Fibroblast of pulmonary artery (primary cell): ENCODE results near the gene ESPN.

Experiments
- DNase-seq: peaks from one replicate; pipeline ENCODE4 v3.0.0-alpha.2; 2010; ENCODE audit warnings: low read depth
- H3K4me3 ChIP-seq: replicated peaks from 2 replicates; pipeline ENCODE4 v1.5.1; 2011; ENCODE audit warnings: low read depth, mild to moderate bottlenecking, control low read depth, low read length, moderate library complexity
- TF ChIP-seq, protein P1 (sequence below): IDR thresholded peaks from 2 replicates; pipeline ENCODE4 v1.5.1; 2011; ENCODE audit warnings: mild to moderate bottlenecking, control low read depth, low read length, inconsistent platforms; ENCODE audit errors: missing control alignments

Gene ESPN

DNA sequence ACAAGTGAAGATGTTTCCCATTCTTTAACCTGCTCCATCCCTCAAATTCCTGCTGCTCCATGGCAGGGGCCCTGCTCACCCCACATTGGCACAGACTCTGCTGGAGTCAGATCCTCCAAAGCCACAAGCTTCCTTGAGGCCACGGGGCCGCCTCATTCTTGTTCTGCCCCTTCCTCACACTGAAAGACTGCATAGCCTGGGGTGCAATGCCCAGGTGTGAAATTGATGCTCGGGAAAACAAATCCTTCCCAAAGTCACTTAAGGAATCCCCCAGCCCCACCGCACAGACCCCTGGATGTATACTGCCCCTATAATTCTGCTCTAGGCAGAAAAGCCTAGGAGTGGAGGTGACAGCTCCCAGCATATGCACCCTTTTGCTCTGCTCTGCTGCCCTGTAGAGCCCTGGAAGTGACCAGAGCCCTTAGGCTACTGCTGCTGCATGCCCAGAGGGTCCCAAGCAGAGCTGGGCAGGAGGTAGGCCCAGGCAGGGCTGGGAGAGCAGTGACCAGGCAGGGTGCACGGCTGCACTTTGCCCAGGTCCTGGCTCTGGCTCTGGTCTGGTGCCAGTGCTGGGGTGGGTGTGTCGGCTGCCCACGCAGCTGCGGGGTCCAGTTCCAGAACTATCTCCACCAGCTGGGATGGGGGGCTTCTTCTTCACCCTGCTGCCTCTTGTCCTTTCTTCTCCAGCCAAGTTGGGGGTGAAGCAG lies 6.5 kb upstream of the ESPN start:
- no peak for DNase-seq
- TF ChIP-seq, protein P1, sequence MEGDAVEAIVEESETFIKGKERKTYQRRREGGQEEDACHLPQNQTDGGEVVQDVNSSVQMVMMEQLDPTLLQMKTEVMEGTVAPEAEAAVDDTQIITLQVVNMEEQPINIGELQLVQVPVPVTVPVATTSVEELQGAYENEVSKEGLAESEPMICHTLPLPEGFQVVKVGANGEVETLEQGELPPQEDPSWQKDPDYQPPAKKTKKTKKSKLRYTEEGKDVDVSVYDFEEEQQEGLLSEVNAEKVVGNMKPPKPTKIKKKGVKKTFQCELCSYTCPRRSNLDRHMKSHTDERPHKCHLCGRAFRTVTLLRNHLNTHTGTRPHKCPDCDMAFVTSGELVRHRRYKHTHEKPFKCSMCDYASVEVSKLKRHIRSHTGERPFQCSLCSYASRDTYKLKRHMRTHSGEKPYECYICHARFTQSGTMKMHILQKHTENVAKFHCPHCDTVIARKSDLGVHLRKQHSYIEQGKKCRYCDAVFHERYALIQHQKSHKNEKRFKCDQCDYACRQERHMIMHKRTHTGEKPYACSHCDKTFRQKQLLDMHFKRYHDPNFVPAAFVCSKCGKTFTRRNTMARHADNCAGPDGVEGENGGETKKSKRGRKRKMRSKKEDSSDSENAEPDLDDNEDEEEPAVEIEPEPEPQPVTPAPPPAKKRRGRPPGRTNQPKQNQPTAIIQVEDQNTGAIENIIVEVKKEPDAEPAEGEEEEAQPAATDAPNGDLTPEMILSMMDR = no peak
- no peak overlapping the region for H3K4me3 ChIP-seq

DNA sequence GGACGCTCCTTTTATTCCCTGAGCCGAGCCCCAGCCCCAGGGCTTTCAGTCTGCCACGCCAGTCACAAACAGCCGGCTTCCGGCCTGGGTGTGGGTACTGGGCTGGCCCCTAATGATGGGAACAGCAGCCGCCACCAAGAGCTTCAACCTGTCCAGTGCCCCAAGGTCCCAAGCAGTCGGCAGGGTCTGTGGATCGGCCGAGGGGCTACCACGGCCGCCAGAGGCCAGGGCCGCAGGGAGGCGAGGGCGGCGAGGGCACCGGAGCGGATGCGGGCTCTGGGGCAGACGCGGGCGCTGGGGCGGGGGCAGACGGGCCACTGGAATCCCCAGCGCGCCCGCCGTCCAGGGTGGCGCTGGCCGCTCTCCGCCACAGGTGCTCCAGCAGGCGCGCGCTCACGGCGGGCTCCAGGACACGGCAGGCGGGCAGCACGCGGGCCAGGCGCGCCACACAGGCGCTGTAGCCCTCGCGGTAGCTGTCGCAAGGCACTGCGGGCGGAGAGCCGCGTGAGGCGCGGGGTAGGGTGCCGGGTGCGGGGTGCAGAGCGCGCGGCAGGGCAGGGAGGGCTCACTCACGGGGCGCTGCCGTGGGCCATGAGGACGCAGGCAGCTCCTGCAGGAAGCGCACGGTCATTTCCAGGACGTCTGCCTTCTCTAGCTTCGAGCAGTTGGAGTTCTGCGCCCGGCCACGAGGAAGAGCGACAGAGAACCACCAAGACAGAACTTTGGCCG lies 5.7 kb upstream of the ESPN start:
- no peak for DNase-seq
- TF ChIP-seq, protein P1 = no peak
- no peak overlapping the region for H3K4me3 ChIP-seq

DNA sequence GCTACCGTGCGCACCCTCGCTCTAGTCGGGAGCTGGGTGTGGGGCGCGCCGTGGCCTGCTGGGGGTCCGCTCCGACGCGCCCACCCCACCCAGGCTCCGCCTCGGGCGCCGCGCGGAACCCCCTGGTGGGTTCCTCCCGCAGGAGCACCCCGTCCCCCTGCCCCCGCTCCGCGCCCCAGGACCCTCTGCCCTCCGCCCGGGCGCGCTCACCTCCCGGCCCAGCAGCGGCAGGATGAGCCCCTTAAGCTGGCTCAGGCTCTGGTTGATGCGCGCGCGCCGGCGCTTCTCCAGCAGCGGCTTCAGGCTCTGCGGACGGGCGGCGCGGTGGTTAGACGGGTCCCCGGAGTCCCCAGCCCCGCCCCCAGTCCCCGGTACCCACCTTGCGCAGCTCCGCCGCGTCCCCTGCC lies 5.2 kb upstream of the ESPN start:
- no peak for DNase-seq
- H3K4me3 ChIP-seq = peak overlapping the region; percentile 12
- TF ChIP-seq, protein P1 = no peak

DNA sequence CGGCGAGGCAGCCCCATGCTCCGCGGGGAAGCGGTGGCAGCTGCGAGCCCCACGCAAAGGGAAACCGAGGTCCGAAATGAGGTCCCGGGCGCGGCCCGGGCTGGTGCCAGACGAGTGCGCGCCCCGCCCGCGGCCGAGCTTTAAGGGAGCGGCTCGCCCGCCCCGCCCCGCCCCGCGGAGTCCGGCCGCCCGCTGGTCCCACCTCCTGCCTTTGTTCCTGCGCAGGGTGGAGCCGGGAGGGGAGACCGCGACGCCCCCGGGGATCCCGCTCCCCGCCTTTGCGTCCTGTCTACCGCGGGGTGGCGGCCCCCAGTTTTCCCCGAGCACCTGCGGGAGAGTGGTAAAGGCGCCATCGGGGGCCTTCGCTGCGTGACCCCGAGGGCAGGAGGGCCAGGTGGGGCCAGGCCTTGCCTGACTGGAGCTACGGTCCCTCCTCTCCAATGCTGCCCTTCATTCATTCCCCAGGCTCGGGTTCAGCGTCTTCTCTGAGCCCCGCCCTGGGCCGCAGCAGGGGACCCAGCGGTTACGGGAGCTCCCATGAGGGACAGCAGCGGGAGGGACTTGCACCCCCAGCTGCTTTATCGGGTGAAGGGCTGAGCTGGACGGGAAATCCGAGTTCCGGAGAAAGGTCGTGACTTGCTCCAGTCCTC lies 4.6 kb upstream of the ESPN start, which contains the start of gene HES2:
Gene HES2 (minus strand): TSS at position 116 of the 650 bp plus-strand sequence. CDS start 99 bp downstream, at position 17.
- peak within 1 kb of the TSS; percentile 12 for H3K4me3 ChIP-seq
- TF ChIP-seq, protein P1 = no peak
- no peak for DNase-seq

DNA sequence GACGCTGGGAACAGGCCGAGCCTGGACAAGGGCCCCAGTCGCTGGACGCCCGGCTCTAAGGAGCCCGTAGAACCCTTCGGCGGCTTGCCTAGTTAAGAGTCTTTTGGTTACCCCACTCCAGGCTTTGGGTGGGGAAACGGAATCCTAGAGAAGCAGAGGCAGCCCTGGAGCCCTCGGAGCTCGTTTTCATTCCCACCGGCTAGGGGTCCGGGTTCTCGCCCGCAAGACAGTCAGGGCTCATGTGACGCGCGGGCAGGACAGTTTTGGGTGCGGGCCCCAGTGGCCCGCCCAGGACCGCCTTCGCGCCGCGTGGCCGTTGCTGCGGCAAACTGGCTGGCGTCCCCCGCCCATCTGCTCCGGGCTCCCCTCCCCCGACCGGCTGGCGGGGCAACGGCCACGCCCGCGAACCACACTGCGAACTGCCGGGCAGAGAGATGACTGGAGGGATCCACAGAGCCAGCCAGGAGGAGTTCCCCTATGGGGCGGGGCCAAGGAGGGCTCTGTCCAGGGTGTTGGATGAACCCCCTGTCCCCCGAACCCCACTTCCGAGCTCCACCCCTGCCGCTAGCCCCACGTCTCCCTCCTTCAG lies 4.0 kb upstream of the ESPN start:
- TF ChIP-seq, protein P1 = no peak
- H3K4me3 ChIP-seq = no peak overlapping the region
- no peak for DNase-seq

DNA sequence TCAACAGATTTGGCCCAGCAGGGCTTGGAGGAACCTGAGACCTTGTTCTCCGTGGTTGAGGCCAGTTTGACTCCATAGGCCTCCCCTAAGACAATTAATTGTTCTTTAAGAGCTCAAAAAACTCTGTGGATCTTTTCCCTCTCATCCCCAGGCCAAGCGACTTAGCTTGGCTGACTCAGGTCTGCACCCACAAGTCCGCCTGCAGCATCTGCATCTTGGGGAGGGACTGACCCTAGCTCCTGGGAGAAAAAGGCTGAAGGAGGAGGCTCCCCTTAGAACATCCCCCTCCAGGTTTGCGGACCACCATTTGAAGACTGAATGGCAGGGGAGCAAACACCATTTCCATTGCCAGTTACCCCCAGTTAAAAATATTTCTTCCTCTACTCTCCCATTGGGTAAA lies 3.3 kb upstream of the ESPN start:
- no peak overlapping the region for H3K4me3 ChIP-seq
- TF ChIP-seq, protein P1 = no peak

More for the DNA sequence above, 3.3 kb upstream of the ESPN start:
- DNase-seq = no peak
